Stimulated activated CD4-positive, alpha-beta T cell treated with anti-CD3 and anti-CD28 coated beads, Interleukin-4, amount 100 ng/mL, for 4 hours (primary cell): ENCODE data around the gene CHRM2.
"Not testable (repeated sequence)": the region's sequence is repeated elsewhere in the genome, so short reads cannot be mapped to it uniquely, and the experiment has no call there.

Source experiments
- DNase-seq, 2 experiments: peaks; one replicate each; pipeline ENCODE4 v3.0.0-alpha.2; 2020

CHRM2 gene

DNA sequence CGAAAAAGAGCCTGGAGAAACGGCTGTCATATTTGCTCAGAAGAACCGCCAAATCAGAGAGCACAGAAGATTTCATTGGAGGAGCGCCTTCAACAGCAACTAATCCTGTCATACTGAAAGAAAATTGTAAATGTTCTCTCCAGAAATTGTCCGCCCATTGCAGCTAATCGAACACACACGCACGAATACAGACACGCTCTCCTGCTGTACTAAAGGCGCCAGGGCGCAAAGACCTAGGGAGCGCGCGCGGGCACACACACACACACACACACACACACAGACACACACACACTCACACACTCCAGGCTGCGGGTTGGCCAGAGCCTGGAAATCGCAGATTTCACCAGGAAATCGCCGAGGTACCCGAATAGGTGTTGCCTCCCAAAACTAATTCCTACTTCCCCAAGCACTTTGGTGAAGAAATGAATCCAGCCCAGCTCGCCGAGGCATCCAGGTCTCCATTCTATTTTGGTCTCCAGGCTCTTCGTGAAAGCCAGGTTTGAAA lies at the start of gene CHRM2:
TSS of gene CHRM2 (plus strand) at position 157 of the 505 bp plus-strand sequence. CDS start 146,214 bp downstream, outside the sequence.
- no peak for DNase-seq

DNA sequence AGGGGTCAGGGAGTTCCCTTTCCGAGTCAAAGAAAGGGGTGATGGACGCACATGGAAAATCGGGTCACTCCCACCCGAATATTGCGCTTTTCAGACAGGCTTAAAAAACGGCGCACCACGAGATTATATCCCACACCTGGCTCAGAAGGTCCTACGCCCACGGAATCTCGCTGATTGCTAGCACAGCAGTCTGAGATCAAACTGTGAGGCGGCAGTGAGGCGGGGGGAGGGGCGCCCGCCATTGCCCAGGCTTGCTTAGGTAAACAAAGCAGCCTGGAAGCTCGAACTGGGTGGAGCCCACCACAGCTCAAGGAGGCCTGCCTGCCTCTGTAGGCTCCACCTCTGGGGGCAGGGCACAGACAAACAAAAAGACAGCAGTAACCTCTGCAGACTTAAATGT lies 37.1 kb upstream of the CHRM2 start:
- not testable (repeated sequence) for DNase-seq

DNA sequence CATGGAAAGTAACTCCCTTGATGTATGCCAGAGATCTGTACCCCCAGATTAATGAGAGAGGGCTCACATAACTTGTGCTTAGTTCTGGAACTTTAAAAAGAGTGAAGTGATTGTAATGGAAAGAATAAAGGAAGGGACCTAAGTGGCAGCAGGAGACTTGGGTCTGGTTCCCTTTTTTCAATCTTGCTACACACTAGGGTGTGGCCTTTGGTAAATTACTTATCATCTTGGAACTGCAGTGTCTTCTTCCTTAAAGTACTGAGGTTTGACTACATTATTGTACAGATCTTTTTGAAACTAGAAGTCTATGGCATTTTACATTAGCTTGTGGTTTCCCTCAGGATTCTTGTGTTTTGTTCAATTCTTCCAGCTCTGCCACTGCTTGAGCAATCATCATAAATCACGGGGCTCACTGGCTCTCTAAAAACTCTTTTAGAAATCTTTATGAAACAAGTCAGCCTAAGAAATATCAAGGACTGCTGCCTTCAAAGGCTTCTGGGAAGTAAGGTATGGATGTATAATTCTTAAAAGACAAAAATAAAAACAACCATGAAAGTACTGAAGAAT lies 22.5 kb upstream of the CHRM2 start:
- DNase-seq, result no peak

DNA sequence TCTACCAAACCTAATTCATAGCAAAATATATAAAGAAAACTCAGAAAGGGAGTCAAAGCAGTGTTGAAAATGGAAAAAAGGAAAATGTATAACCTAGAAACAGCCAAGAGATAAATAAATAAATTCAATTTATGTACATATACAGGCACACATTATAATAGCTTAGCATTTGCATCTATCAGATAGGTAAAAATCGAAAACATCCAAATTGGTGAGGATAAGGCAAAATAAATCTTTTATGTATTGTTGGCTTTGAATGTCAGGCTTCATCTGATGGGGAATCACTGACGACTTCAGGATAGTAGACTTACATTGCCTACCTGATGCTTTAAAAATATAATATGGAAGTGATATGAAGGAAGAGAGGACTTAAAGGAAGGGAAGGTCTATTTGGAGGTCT lies 20.6 kb upstream of the CHRM2 start:
- no peak for DNase-seq

DNA sequence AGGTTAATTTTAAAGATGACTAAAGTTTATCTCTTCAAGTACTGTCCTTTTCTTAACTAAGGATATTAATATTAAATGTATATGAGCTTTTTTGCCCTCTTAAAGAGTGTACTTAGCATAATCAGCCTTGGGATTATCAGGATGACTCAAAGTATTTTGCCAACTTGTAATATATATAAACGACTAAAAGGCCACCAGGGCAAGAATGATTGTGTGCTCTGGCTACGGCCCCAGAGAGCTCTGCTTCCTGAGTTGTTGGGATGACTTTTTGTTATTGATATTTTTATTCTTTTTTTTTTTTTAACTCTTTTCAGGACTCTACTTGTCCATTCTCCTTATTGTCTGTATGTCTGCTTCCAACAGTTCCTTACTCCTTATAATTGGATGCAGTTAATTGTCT lies 14.8 kb upstream of the CHRM2 start:
- DNase-seq, result no peak

DNA sequence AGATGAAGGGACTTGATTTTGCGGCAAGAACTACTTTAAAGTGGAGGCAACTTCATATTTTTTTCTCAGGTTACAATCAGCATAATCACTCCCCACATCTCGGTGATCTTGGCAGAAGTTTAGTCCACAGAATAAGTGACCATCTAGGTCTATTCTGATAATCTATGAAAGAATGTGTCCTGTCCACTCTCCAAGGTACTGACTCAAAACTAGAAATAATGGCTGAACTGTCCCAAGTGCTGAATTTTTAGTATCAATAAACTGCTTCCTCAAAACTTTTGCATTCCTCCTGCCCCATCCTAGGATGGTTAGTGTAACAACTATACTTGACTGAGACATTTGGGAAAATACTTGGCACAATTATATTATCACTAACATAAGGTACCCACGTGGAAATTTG lies 10.9 kb upstream of the CHRM2 start:
- no peak for DNase-seq

DNA sequence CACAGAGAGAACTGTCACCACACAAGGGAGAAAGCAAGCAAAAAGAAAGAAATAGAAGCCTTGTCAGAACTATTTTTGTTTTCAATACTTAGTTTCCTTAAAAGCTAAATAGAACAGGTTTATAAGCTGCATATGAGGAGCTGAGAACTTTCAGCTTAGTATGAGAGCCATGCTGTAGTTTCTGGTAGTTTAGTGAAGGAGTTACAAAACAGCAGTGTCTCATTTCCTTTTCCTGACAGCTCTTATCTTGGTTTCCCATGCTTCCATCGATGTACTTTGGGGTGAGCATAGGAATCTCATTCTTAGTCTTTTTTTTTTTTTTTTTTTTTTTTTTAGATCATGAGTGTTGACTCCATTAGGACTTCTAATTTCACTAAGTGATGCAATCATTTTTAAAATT lies 8.6 kb upstream of the CHRM2 start:
- DNase-seq, result no peak

DNA sequence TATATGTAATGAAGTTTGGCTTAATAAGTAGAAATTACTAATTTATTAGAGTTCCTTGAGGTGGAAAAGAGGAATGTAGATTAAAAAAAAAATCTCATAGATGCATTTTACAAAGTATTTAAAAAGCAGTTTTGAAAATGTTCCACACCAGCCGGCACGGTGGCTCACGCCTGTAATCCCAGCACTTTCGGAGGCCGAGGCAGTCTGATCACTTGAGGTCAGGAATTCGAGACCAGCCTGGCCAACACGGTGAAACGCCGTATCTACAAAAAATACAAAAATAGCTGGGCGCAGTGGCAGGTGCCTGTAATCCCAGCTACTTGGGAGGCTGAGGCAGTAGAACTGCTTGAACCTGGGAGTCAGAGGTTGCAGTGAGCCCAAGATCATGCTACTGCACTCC lies 3.2 kb upstream of the CHRM2 start:
- no peak for DNase-seq

DNA sequence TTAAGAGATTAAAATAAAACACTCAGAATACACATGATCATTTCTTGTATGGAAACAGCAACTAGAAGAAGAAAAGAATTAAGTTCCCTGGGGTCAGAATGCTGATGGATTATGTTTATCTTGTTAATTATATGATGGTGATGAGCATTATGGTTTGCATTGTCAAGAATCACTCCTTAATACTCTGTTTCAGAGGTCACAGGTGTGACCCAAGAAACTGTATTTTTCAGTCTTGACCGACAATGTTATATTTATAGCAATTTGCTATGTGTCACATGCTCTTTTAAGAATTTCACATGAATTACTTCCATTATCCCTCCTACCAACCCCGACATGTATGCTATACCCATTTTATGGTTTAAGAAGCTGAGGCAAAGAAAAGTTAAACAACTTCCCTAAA lies 2.7 kb upstream of the CHRM2 start:
- DNase-seq, result no peak

DNA sequence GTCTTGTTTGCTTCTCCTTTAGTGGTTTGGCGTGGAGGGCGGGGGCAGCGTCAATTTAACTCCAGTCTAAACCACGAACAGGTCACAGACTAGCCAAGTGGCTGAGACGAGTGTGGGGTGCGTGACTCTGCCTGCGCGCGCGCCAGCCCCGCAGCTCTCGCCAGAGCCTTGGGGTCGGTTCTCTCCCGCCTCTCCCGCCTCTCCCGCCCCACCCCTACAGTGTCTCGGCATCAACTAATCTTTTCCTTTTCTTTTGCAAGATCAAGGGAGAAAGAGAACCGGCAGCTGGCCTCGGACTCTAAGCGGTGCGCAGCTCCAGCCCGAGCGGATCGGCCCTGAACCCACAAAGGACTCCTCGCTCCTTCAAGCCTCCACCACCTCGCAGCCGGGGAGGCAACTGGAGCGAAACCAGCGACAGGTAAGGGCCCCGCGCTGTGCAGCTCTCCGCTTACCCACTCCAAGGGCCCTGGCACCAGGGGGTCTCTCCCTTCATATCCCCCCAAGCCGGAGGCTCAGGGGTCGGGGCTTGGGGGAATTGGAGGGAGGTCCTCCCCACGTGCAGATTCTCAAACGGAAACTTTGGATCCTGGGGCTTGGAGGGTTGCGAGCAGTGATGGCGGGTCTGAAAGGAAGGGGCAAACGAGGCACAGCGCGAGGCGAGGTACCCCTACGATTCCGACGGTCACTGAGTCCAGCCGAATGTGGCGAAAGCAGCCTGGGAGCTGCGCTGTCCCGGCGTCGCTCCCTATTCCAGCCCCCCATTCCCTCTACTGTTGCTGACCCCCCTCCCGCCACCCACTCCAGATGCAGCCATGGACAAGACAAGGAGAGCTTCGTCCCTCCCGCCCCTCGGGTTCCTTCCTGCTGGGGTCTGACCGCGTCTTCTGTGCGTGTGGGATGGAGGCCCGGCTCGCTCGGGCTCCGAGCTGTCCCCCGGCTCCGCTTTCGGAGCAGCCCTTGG lies 829 bp downstream of the CHRM2 start:
- no peak for DNase-seq

DNA sequence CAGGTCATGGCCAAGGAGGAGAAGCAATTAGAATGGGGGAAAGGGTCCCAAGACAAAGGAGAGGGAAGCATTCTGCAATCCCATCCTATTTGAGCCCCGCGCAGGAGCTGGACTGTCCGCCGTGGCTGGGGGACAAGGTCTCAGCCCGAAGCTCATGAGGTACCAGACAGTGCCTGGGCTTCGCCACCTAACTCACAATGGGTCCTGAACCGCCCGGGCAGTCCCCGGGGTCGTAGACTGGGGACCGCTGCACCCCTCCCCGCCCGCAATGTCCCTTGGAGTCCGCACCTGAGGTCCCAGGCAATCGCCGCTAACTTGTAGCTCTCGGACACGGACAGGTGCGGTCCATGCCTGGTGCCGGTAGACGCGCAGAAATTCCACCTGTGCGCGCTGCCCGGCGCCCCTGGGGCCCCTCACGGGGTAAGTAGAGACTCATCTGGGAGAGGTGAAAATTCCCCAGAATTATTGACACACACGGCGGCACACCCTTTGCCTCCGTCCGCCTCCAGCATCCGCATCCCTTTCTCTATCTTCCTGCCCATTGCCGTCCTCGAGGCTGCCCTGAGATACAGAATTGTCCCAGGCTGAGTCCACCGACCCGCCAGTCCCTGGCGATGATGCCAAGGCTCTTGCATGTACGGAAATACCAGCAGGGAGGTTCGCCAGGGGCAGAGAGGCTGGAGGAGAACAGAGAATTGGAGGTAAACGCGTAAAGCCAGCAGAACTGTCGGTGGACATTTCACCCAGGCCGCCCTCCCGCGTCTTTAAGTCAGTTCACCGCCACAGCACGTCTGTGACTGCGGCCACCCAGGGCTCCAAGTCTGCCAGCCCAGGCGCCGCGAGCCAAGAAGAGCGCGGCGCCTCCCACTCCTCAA lies 1.8 kb downstream of the CHRM2 start:
- DNase-seq, result no peak

DNA sequence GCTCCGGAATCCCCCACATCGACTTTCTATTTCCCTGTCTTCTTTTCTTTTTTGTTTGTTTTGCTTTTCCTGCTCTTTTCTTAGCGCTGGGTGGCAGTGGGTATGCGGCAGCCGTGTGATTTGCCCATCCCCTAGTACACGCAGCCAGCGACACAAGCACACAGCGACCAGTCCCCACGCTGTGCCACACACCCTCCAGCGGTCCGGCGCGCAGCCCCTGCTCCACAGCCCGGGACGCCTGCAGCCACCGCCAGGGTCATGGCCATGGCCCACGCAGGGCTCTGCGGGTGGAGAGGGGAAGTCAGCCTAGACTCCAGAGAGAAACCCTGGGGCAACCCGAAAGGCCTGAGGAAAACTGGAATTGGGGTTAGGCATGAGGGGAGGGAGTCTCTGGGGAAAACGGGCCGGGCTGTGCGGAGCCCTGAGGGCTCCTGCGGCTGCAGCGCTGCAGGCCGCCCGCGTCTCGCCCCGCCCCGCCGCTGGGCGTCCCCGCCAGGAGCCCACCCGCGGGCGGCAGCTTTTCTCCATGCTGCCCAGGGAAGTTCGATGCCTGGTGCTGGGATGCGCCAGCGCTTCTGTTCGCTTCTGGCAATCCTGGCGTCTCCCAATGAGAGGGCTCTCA lies 2.5 kb downstream of the CHRM2 start:
- no peak for DNase-seq

DNA sequence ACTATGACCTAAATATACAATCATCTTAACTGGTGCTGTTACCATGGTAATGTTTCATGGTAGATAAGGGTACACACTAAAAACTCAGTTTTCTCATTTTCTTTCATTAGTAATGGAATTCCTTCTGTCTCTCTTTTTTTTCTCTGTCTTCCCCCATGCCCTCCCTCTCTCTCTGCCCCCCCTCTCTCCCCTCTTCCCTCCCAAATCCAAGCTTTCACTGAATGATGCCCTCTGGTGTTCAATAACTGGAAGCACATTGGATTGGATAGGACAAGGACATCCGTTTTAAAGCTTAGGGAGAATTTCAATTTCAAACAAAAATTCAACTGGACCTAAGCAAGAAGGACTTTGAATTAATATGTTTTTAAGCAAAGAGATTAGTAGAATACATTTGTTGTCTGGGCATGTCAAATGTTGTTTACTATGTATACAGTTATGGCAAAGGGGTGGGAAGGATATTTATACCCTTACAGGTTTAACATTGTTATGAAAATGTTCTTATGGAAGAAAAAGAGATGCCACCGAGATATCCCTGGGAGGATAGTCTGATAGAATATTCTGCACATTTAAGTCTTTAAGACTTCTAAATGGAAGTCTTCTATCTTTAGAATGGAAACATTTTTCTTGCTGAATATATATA lies 6.1 kb downstream of the CHRM2 start:
- DNase-seq, result no peak

DNA sequence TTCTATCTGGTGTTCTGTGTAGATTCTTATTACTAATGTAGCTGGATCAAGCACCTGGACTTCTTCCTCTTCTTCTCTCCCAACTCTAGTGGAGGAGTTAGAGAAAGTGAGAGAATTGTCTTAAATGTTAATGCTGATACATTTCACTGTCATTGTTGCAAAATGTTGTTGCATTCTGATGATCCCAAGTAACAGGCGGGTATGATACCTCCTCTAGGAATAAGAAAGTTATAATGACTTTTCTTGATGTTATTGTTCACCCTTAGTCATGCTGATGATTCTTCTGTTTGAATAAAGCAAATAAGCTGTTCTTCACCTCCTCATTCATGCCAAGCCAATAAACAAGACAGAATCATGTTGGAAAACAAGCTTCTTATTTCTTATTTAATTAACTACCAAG lies 9.1 kb downstream of the CHRM2 start:
- DNase-seq, result no peak

DNA sequence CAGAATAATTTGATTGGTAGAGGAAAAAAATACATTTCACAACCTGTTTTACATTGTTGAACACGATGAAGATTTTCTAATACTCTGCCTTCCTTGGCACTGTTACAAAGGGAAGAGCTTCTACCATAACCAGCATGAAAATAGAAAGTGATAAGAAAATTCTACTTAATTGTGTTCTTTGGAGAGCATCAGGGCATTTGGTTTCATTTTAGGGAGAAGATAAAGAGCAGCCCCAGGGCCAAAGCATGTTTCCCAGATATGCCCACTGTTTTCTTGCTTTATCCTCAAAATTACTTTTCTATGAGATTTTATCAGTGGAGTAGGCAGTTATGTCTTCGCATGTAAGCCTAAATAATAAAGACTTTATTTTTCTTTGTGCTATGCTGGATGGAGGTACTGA lies 9.5 kb downstream of the CHRM2 start:
- DNase-seq, result no peak

DNA sequence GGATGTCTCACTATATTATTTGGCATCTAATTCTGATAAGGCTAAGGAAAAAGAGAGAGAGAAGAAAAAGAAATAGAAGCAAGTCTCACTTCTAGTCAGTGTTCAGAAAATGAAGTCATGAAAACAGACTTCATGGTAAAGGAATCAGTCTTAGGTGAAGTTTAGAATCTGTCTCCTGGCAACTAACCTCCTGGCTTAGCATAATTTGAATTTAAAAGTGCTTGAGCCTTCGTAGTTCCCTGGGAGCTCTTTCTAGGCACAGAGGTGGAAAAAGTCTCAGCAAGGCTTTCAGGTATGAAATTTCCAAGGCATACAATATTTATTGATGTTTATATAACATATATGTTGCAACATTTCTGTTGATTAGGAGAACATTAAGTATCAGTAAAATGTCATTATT lies 10.4 kb downstream of the CHRM2 start:
- no peak for DNase-seq

DNA sequence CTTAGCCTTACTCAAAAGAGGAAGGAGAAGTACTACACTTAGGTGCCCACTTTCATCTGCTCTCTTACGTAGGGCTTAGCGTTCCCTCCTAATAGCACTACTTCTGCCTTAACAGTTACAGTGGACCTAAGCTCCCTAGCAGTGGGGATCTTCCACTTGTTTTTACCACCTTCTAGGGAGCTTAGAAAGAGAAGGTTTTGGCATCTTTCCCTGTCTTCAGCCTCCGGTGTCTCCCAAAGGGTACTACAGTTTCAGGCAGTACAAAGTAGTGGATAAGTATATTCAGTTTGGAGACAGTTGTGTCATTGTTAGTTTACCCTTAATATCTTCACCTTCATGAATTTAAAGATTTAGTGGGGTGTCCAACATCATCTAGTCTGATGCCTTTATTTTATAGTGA lies 14.6 kb downstream of the CHRM2 start:
- DNase-seq, result no peak

DNA sequence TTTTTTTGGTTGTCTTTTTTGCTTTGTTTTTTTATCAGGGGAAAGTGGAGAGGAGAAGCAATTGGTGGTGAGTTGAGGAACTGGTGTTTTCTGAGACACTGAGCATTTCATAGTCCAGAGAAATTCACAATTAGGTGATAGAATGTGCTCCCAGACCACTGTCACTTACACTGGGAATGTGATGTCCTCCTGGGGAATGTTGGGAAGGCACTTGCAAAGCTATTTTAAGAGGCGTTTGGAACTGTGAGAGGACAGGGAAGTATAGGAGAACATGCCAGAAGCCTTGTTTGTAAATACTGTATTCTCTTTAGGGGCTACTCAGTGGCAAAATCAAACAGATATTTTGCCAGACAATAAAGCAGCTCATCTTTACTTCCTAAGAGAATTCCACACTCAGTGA lies 16.0 kb downstream of the CHRM2 start:
- DNase-seq, result no peak

DNA sequence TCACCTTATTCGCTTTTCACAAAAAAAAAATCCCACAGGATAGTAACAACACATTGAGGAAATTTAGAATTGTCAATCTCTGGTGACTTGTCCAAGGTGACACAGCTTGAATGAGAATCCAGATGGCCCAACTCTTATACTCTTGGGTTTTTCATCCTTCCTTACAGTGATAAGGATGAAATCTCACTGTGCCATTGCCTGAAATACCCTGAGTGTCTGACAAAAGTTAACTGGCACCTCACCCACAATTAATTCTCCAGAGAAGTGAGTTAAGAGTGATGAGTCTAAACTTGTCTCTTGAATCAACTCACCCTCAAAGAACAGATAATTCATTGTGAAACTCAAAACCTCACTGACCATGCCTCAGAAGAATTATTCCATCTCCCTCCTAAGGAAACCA lies 18.9 kb downstream of the CHRM2 start:
- DNase-seq, result no peak

DNA sequence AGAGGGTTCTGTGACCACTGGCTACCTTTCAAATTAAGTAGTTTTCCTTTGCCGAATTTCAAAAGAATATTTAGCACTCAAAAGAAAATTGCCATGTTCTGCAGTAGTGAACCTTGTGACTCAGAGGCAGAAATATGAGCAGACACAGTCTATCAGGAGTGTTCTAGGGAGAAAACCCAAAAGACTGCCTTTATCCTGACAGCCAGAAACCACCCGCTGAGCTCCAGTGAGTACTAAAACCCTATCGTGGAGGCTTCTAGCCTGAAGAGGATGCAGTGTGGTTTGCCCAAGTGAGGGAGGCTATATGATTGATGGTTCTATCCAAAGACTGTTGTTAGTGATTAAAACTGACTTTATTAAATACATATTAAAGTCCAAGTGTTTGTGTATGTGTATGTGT lies 21.9 kb downstream of the CHRM2 start:
- no peak for DNase-seq

DNA sequence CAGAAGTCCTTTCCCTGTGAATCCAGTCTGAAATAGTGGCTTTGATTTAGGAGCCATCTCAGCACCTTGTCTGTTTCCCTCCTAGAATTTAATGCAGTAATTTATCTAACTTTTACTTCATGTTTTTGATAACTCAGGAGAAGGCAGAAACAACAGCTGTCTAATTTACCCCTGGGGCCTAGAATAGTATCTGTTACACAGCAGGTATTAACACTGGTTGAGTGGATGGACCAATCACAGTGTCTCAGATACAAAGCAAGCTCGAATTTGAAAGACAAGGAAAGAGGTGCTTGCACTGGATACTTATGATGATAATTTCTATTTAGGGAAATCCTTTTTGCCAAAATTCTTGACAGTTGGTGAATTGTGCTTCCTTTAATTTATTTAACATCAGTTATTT lies 23.4 kb downstream of the CHRM2 start:
- no peak for DNase-seq

DNA sequence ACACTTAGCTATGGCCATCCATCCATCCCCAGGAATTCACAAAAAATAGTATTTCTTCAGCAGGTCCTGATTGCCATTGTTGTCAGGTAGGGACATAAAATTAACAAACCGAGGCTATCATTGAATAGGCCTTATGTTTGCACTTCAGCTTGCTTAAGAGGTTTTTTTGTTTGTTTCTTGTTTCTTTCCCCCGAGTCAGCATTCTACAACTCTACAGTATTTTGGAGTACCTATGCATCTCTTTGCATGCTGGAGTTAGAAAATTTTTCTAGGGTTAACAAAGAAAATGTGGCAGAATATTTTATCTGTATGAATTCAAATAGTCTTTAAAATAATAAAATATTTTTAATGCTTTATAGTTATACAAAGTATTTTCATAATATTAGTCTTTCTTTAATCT lies 26.3 kb downstream of the CHRM2 start:
- no peak for DNase-seq
